Mononuclear cell (primary cell): ENCODE results near the gene DNAH14. TPM values are rescaled to one million over a fixed set of nuclear protein-coding genes. Genes with fewer than 3 reads are reported as not detected.

Experiments used
- H3K27me3 ChIP-seq: 2 replicates; pipeline ENCODE4 v1.6.0; 2011; ENCODE audit warnings: low read length, control low read depth; ENCODE audit not compliant: insufficient read depth
- H3K4me1 ChIP-seq: 2 replicates; pipeline ENCODE4 v1.5.1; 2011; ENCODE audit warnings: mild to moderate bottlenecking, low read length, control low read depth; ENCODE audit not compliant: insufficient read depth
- H3K4me3 ChIP-seq: 2 replicates; pipeline ENCODE4 v1.5.1; 2011; ENCODE audit warnings: mild to moderate bottlenecking, low read length, moderate library complexity
- H3K9me3 ChIP-seq: 2 replicates; pipeline ENCODE4 v1.5.1; 2011; ENCODE audit warnings: low read depth, mild to moderate bottlenecking, control low read depth, low read length
- total RNA-seq: library from RNA; depleted of rRNA; stranded (reverse); fragments of >200 nt; gene quantifications from one replicate; pipeline ENCODE4 v1.2.3, GENCODE V29; 2012

The DNAH14 gene
- total RNA-seq, 1 donor, result 2.7 TPM

DNA sequence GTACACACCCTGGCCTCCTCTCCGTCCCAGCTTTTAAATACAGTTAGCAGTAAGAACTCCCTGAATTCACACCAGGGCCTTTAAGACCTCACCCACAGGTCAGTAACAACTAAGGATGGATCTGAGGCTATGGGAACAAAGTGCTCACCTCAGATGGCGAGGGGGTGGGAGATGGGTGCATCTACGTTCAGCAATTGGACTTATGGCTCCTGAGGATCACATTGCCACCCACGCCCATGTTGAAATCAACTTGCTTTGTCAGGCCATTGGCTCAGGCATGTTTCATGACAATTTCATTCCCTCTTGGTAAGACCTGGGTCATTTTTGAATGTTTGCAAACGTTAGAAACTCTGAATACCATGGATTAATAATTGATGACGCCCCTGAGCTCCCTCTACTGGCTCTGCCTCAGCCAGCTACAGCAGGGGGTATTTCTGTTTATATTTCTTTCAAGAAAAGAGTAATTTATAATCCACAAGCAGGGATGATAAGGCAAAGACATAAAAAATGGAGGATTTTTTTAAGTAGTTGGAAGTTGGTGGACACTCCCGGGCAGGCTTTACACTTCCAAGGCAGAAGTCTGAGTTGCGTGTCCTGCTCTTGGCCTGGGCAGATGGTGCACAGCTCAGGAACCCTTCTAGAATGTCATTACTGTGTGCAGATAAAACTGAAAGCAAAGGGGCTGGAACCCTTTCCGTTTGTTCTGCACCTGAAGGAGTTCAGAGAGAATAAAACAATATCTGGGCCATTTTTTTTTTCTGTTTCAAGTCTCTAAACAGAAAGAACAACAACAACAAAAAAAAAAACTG is 512.0 kb downstream of the DNAH14 start:
- H3K4me3 ChIP-seq, result no peak overlapping the region
- peaks cover 56% of the 10 kb centered on the region for H3K4me1 ChIP-seq
- H3K9me3 ChIP-seq, result no peaks in the 10 kb centered on the region
- no peaks in the 10 kb centered on the region for H3K27me3 ChIP-seq

DNA sequence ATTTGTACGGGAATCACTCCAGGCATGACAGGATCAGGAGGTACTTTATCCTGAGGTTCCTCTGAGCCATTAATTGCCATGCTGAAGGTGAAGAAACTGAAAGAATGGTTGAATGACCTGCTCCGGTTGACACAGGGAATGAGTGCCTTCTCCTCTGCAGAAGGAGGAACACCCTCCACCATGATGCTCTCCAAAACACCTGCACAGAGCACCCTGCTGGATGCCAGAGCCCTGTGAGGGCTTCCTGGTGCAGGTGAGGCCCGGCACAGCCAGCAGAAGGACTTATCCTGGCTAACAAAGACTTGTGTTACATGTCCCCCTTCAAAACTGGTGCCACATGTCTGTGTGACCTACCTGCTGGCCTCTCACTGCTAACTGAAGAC is 512.6 kb downstream of the DNAH14 start:
- H3K4me3 ChIP-seq, result no peak overlapping the region
- peaks cover 62% of the 10 kb centered on the region for H3K4me1 ChIP-seq
- no peaks in the 10 kb centered on the region for H3K9me3 ChIP-seq
- no peaks in the 10 kb centered on the region for H3K27me3 ChIP-seq

DNA sequence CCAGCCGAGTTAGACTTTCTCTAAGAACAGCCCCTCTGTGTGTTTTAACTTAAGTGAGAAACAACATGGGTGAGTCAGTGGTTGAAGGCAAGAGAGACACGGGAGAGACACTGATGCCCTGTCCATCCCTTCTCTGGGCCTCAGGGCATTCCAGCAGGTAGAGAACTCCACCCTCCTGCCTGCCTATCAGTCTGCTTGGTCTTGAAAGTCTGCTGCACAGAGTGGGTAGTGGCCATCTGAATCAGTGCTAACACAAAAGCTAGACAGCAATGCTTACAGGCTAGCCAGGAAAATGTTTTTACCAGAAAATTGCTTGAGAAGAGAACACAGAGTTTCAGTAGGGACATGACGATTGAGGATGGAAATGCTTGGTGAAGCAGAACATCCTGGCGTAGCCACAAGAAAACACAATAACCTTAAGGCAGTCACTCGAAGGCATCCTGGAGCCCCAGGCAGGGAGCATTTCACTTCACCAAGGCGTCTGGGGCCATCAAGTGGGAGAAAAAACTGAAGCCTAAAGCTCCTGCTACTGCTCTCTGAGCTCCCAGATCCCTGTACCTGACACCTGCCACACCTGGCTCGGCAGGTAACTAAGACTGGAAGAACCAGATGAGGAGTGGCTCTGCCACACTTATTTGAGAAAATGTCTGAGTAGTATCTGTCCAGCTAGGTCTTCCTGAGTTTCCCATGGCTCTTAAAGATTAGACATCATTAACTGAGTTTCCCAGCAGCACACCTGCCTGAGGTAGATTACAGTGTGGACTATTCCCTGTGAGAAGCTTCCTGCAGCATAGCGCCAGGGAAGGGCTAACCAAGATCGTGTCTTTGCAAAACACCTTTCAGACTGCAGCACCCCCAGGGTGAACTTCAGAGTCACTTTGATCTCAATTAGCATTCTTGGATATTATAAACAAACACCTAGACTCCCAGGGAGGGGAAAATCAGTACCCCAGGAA is 516.4 kb downstream of the DNAH14 start:
- no peak overlapping the region for H3K4me3 ChIP-seq
- peaks cover 79% of the 10 kb centered on the region for H3K4me1 ChIP-seq
- no peaks in the 10 kb centered on the region for H3K27me3 ChIP-seq
- no peaks in the 10 kb centered on the region for H3K9me3 ChIP-seq

DNA sequence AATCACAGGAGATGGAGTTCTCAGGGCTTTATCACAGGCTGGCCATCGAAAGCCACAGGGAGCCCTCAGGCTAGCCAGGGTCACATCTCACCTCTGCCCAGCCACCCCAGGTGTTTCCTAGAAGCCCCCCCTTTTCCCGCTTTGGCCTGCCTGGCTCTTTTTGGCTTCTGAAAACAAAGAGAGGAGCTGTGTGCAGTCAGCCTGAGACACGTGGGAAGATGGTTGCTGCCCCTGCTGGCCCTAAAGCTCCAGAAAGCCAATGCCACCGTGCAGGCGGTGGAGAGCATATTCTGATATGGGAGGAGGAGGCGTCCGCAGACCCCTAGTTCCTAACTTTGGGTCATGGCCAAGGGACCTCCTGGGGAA is 517.1 kb downstream of the DNAH14 start:
- Histone ChIP-seq H3K9me3 (no peaks in the 10 kb centered on the region), H3K4me3 (no peak overlapping the region), H3K4me1 (peaks cover 81% of the 10 kb centered on the region), H3K27me3 (no peaks in the 10 kb centered on the region)

DNA sequence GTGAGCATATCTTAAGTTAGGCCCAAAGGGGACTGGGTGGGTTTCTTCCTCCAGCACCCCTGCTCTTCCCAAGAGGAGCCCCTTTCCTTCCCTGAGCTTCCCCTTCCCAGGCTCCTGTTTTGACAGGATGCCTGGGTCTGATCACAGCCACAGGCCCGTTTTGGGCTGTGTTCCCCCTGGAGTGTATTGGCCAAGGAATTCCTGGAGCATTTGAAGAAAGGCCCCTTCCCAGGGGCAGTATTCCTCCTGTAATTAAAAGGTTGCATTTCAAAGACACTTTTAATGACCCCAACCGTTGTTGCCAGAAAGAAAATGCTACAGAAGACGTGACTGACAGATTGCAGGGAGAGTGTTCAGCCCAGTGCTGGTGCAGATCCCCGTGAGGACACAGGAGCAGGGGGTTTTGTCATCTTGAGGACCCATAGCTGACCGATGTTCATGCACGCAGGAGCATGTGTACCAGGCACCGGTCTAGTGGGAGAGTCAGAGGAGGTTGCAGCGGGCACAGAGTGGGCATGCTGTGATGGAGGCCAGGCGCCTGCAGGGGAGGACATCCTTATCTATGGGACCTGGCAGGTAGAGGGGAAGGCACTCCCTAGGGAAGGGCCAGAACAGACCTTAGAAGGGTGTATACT is 517.6 kb downstream of the DNAH14 start:
- H3K9me3 ChIP-seq, result no peaks in the 10 kb centered on the region
- H3K4me1 ChIP-seq, result peaks cover 76% of the 10 kb centered on the region
- H3K27me3 ChIP-seq, result no peaks in the 10 kb centered on the region
- H3K4me3 ChIP-seq, result no peak overlapping the region

DNA sequence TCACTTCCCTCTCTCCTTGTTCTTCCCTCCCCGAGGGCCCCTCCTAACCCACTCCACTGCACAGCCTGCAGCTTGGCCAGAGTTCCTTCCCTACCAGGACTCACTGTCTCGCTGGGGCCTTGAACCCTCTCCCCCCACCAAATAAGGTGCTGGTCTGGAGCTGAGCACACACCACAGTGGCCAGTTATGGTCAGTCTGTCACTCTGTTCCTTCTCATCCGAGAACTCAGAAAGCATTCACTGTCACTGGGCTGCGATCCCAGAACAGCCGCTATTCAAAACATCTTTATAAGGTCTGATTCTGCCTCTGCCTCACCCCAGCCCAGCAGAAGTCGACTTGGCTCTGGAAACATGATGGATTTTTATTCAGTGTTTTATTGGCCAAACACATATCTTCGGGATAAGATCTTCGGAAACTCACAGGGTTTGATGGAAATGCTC is 518.2 kb downstream of the DNAH14 start:
- Histone ChIP-seq H3K4me1 (peaks cover 72% of the 10 kb centered on the region), H3K9me3 (no peaks in the 10 kb centered on the region), H3K27me3 (no peaks in the 10 kb centered on the region), H3K4me3 (no peak overlapping the region)

DNA sequence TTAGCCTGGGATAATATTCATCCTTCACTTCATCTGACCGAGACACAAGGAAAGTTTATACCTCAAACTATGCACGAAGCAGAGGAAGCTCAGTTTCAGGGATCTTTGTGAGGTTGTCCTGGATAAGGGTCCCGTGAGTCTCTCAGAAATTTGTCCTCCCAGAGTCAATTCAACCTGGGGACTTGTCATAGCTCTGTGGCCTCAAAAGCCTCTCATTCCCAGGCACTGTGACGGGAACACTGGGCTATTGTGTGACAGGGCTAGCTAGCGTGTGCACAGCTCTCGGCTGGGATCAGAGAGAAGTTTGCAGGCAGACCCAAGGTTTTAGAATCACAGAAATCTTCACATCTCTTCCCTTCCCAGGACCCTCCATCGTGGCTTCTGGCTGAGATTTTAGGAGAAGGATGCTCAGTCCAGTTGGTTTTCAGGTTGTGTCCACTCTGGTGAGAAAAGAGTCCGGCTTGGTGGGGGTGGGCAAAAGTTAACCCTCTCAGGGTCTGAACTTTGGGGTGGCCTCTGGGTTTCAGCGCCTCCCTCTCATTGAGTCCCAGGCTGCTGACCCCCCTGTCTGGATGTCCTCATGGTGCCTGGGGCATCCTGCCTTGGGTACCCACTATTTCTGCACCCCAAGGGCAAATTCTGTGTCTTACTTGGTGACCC is 518.8 kb downstream of the DNAH14 start:
- Histone ChIP-seq H3K27me3 (no peaks in the 10 kb centered on the region), H3K4me1 (peaks cover 66% of the 10 kb centered on the region), H3K4me3 (no peak overlapping the region), H3K9me3 (no peaks in the 10 kb centered on the region)
